Stimulated activated CD8-positive, alpha-beta memory T cell treated with anti-CD3 and anti-CD28 coated beads, Interleukin-7, amount 100 ng/mL, for 48 hours (primary cell): ENCODE results near the gene HIRIP3.
A peak's percentile ranks its signal among the peaks of the same experiment; 100 is the strongest.
"Not testable (repeated sequence)": the region's sequence is repeated elsewhere in the genome, so short reads cannot be mapped to it uniquely, and the experiment has no call there.

ENCODE experiments used
- DNase-seq, 2 donors: peaks; one replicate each; pipeline ENCODE4 v3.0.0-alpha.2; 2020; ENCODE audit warnings: low read depth in 1 of 2; ENCODE audit errors: extremely low read depth in 1 of 2

The HIRIP3 gene

DNA sequence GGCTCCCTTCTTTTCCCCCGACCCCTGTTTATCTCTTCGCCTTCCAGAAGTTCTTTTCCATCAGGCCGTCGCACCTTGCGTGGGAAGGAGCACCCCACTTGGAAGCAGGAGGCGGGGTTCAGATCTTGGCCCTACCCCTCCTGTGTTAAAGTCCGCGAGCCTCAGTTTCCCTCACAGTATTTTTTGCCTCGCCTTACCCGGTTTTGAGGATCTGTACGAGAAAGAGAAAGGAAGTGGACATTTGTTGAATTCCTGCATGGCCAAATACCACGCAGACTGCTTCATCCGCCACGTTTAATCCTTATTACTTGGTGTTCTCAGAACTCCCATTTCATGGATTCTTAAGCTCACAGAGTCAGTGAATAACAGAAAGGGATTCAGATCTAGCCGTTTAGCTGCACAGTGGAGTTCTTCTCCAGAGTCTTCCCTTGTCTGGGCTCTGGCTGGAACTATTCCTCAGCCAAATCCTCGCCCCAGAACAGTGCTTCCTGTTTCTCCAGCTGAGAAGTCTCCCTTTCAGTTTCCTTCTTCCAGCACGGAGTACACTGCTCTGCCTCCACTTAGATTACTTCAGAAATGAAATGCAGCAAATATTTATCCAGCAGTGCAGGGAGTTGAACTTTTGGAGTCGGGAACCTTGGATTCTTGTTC is 32.9 kb downstream of the HIRIP3 start:
- no peak for DNase-seq

DNA sequence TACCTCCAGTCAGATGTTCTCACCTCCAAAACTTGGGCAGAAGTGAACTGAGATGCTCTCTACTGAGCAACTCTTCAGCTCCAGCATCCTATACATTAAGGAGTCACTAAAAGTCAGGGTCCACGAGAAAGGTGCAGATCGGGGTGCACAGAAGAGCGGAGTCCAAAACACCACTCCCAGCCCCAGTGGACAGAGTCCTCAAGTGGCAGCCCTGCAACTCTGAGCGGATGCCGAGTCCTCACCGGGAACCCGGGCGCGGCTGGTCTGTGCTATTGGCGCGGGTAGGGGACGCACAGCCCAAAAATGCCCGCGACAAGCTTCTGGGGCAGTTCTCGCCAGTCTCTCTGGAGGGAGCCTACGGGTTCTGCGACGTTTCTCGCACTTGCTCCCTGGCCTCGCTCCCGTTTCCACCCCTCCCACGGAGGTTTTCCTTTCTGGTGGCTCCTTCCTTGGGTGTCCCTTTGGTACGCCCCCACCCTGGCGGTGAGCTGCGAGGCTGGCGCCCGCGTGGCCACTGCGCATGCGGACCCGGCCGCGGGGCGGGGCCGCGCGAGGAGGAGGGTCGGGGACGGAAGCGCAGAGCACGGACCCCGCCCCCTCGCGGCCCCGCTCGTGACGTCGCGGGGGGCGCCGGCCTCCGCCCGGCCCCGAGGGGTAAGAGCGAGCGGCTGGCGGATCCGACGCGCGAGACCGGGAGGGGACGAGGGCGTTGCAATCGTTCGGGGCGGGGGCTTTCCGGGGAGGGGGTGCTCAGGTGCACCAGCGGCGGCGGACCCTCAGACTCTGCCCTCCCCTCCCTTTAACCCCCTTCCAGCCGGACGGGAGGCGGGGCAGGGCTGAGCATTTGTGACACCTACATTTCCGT is 33.7 kb downstream of the HIRIP3 start, which contains the start of gene TMEM219:
Gene TMEM219 (plus strand): TSS at position 601 of the 865 bp plus-strand sequence. CDS start 1,065 bp downstream, outside the sequence.
- peak; percentile 76 to 90 for DNase-seq

DNA sequence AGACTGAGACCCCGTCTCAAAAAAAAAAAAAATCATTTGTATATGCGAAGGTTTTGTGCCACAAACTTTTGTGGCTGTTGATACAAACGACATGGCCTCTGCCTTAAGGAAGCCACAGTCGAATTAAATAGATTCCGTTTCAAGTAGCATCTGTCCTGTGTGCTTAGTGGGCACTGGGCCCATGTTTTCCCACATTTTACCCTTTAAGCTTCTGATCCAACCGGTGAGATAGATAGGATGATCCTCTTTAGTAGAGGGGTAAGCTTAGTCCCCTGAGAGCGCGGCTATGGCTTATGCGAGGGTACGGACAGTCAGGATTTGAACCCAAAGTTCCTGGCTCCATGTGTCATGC is 34.3 kb downstream of the HIRIP3 start:
- DNase-seq: no peak

DNA sequence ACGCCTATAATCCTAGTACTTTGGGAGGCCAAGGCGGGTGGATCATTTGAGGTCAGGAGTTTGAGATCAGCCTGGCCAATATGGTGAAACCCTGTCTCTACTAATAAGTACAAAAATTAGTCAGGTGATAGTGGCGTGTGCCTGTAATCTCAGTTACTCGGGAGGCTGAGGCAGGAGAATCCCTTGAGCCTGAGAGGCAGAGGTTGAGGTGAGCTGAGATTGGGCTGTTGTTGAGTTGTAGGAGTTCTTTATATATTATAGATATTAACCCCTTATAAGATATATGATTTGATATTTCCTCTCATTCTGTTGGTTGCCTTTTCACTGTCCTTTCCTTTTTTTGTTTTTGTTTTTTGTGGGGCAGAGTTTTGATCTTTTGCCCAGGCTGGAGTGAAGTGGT is 35.6 kb downstream of the HIRIP3 start:
- not testable (repeated sequence) for DNase-seq

DNA sequence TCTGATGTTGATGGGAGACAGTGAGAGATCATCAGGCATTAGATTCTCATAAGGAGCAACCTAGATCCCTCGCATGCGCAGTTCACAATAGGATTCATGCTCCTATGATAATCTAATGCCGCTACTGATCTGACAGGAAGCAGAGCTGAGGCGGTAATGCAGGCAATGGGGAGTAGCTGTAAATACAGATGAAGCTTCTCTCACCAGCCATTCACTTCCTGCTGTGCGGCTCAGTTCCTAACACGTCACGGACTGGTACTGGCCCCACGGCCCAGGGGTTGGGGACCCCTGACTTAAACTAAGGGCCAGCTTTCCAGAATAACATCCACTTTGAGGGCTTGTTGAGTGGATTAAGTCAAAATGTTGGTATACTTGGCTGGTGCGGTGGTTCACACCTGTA is 36.1 kb downstream of the HIRIP3 start:
- DNase-seq: no peak

DNA sequence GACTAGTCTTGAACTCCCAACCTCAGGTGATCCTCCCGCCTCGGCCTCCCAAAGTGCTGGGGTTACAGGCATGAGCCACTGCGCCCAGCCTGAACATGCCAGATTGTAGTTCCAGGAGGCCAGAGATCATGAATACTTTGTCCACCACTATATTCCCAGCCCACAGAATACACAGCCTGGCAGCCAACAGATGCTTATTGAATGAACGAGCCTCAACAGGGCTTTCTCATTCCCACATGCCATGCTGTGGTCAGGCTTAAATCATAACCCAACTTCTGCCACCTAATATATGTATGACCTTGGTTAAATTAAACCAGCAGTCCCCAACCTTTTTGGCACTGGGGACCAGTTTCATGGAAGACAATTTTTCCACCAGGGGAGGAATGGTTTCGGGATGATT is 36.7 kb downstream of the HIRIP3 start:
- no peak for DNase-seq

DNA sequence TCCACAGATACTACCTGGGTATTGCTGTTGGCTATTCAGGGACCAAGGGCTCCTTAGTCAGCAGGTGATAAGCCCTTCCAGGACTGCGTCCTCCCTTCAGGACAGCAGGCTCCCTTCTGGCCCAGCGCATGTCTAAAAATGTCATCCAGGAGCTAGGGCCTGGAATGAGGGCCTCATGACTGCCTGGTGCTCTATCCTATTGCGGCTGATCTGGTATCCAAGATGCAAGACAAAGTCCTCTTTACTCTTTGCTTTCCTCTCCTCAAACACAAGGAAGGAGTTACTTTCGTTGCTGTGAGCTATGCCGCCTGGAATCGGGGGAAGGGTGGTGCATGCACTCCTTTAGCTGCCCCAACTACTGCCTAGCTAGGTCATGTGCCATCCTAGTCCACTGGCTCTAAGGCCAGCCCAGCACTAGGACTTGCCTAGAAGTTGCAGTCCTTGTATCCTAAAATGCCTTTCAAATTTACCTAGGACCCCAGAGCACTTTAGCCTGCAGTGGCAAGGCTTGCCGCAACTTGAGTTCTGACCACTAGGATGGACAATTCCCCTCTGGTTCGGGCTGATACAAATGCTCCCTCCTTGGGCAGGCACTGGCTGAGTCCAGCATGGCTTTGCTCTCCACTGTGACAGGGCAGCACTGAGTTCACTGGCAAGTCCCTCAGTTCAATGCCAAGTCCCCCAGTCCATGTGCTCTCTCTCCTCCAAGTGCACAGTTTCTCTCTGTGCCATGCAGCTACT is 43.6 kb downstream of the HIRIP3 start:
- DNase-seq: no peak

DNA sequence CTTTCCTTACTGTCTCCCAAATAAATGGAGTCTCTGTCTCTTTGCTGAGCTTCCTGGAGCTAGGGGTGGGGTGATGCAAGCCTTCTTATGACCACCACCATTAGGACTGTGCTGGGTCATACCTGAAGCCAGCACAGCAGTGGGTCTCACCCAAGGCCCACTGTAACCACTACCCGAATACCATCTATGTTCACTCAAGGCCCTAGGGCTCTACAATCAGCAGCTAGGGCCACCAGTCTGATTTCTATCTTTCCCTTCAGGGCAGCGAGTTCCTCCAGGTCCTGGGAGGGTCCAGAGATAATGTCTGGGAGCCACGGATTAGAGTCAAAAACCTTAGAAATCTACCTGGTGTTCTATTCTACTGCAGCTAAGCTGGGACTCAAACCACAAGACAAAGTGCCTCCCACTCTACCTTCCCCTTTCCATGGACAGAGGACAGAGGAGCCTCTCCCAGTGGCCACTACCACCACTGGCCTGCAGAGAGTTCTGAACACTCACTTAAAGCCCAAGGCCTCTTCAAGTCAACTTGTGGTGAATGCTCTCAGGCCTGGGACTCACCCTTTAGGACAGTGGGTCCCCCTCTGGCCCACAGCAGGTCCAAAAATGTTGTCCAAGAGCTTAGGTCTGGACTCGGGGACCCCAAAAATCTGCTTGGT is 44.5 kb downstream of the HIRIP3 start:
- no peak for DNase-seq

DNA sequence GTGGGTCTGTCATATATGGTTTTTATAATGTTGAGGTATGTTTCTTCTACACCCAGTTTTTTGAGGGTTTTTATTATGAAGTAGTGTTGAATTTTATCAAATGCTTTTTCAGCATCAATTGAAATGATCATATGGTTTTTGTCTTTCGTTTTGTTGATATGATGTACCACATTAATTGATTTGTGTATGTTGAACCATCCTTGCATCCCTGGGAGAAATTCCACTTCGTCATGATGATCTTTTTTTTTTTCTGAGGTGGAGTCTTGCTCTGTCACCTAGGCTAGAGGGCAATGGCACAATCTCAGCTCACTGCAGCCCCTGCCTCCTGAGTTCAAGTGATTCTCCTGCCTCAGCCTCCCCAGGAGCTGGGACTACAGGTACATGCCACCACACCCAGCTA is 47.5 kb downstream of the HIRIP3 start:
- no peak for DNase-seq

DNA sequence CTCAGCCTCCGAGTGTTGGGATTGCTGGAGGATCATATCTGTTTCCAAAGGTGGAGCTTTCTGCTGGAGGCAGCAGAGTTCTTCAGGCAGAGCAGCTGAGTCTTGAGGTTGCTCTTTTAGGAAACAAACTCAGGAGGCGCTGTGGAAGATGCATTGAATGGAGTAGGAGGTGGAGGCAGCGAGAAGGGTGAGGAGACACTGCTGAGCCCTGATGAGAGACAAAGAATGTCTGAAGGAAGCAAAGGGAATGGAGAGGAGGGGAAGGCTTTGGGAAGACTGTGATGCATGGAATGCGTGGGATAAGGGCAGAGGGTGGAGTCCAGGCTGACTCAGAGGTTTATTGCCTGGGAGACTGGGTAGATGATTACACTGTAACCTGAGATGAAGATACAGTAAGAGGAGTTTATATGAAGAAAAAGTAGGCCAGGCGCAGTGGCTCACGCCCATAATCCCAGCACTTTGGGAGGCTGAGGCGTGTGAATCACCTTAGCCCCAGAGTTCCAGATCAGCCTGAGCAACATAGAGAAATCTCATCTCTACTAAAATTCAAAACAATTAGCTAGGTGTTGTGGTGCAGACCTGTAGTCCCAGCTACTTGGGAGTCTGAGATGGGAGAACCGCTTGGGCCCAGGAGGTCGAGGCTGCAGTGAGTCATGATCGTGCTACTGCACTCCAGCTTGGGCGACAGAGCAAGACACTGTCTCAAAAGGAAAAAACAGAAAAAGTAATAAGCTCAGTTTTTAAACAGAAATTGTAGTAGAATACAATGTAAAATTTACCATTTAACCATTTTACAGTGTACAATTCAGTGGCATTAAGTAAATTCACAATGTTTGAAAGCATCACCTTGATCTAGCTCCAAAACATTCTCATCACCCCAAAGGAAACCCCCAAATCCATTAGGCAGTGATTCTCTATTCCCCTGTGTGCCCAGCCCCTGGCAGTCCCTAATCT is 51.3 kb downstream of the HIRIP3 start:
- DNase-seq: no peak
